ENCODE results near the gene XAB2.

GRCh38 chr19:7645656-7646425, 16.5 kb upstream of the XAB2 start:
- TF ChIP-seq CTCF (IDR thresholded peaks at IDR 0.05) (no peak), POLR2A (IDR thresholded peaks at IDR 0.05) (no peak)

Data from Peyer's patch (tissue), 4 donors.